Sigmoid colon (tissue), 3 donors: ENCODE results near the gene AMMECR1.

Experiments
- CTCF ChIP-seq, 4 experiments: fragments of 450-650 bp in 3 of 4; fragments of 200-600 bp in 1 of 4; IDR thresholded peaks; one replicate each; pipeline ENCODE4 v1.5.1; 2016 to 2019; ENCODE audit warnings: antibody characterized with exemption in 4 of 4, mild to moderate bottlenecking in 3 of 4, moderate library complexity in 2 of 4
- POLR2A ChIP-seq, 2 donors: fragments of 450-650 bp; IDR thresholded peaks; one replicate each; pipeline ENCODE4 v1.6.1; 2016; ENCODE audit warnings: antibody characterized with exemption in 2 of 2, mild to moderate bottlenecking in 2 of 2, moderate library complexity in 2 of 2

- TF ChIP-seq CTCF (IDR thresholded peaks at IDR 0.05) (no peak), POLR2A (IDR thresholded peaks at IDR 0.05) (no peak)
Measured at GRCh38 chrX:110310896-110311295, 7.0 kb downstream of the AMMECR1 start.
